Chondrocyte (in vitro differentiated cells): ENCODE measurements around the gene TLDC2. TPM values are rescaled to one million over a fixed set of nuclear protein-coding genes. Genes with fewer than 3 reads are reported as not detected.

ENCODE experiments used
- DNase-seq: peaks from one replicate; pipeline ENCODE4 v3.0.0; 2021; ENCODE audit warnings: mixed read lengths, low spot score
- H3K27ac Mint-ChIP-seq: one replicate; pipeline ENCODE4 v1.8.0; 2021; ENCODE audit warnings: mild to moderate bottlenecking, moderate library complexity, mixed read lengths; ENCODE audit not compliant: unreplicated experiment
- H3K27me3 Mint-ChIP-seq: 2 replicates; pipeline ENCODE4 v1.8.0; 2021; ENCODE audit warnings: low read depth, mixed read lengths
- H3K36me3 Mint-ChIP-seq: 2 replicates; pipeline ENCODE4 v1.8.0; 2021; ENCODE audit warnings: low read depth, mixed read lengths
- H3K4me1 Mint-ChIP-seq: 2 replicates; pipeline ENCODE4 v1.8.0; 2021; ENCODE audit warnings: low read depth, mild to moderate bottlenecking, mixed read lengths
- H3K4me3 Mint-ChIP-seq: one replicate; pipeline ENCODE4 v1.8.0; 2021; ENCODE audit warnings: mild to moderate bottlenecking, moderate library complexity, mixed read lengths; ENCODE audit not compliant: unreplicated experiment
- H3K9me3 Mint-ChIP-seq: 2 replicates; pipeline ENCODE4 v1.8.0; 2021; ENCODE audit warnings: low read depth, mixed read lengths
- CTCF ChIP-seq: fragments of 200-600 bp; sonication (generic); IDR thresholded peaks from 2 replicates; pipeline ENCODE4 v1.5.0; 2021; ENCODE audit warnings: antibody characterized with exemption, mild to moderate bottlenecking, moderate library complexity
- total RNA-seq: library from RNA; stranded (reverse); gene quantifications from 3 replicates; pipeline ENCODE4 v1.2.1, GENCODE V29; 2021

Gene TLDC2
- total RNA-seq, 1 donor from 2014 or later = not detected

GRCh38 chr20:36856691-36857635 lies 19.0 kb upstream of the TLDC2 start:
- no peak for TF ChIP-seq CTCF
- Mint-ChIP-seq H3K4me3 (no peak overlapping the region), H3K36me3 (no peaks in the 10 kb centered on the region), H3K27ac (peak overlapping the region; percentile 79), H3K4me1 (peaks cover 84% of the 10 kb centered on the region), H3K9me3 (no peaks in the 10 kb centered on the region), H3K27me3 (no peaks in the 10 kb centered on the region)
- DNase-seq = no peak

GRCh38 chr20:36859282-36859555 lies 16.7 kb upstream of the TLDC2 start:
- H3K27me3 Mint-ChIP-seq = no peaks in the 10 kb centered on the region
- no peaks in the 10 kb centered on the region for H3K36me3 Mint-ChIP-seq
- peak overlapping the region; percentile 74 for H3K27ac Mint-ChIP-seq
- H3K9me3 Mint-ChIP-seq = no peaks in the 10 kb centered on the region
- H3K4me3 Mint-ChIP-seq = no peak overlapping the region
- no peak for DNase-seq
- H3K4me1 Mint-ChIP-seq = peaks cover 76% of the 10 kb centered on the region
- no peak for TF ChIP-seq CTCF

- no peak for DNase-seq
- no peak for TF ChIP-seq CTCF
- H3K27me3 Mint-ChIP-seq = no peaks in the 10 kb centered on the region
- H3K27ac Mint-ChIP-seq = peak overlapping the region; percentile 74
- H3K36me3 Mint-ChIP-seq = no peaks in the 10 kb centered on the region
- H3K4me1 Mint-ChIP-seq = peaks cover 70% of the 10 kb centered on the region
- no peaks in the 10 kb centered on the region for H3K9me3 Mint-ChIP-seq
- H3K4me3 Mint-ChIP-seq = peak overlapping the region; percentile 37
These were observed 16.1 kb upstream of the TLDC2 start for GRCh38 chr20:36859700-36860330.

GRCh38 chr20:36860339-36860738 lies 15.6 kb upstream of the TLDC2 start:
- Mint-ChIP-seq H3K27ac (no peak overlapping the region), H3K4me3 (peak overlapping the region; percentile 30), H3K36me3 (no peaks in the 10 kb centered on the region), H3K4me1 (peaks cover 66% of the 10 kb centered on the region), H3K27me3 (no peaks in the 10 kb centered on the region), H3K9me3 (no peaks in the 10 kb centered on the region)
- no peak for TF ChIP-seq CTCF
- DNase-seq = no peak

GRCh38 chr20:36860811-36861624 lies 14.9 kb upstream of the TLDC2 start:
- Mint-ChIP-seq H3K4me1 (peaks cover 60% of the 10 kb centered on the region), H3K27me3 (no peaks in the 10 kb centered on the region), H3K27ac (peak overlapping the region; percentile 67), H3K9me3 (no peaks in the 10 kb centered on the region), H3K36me3 (no peaks in the 10 kb centered on the region), H3K4me3 (peak overlapping the region; percentile 75)
- no peak for DNase-seq
- TF ChIP-seq CTCF = no peak
